KOPT-K1 (cell line): ENCODE results near the gene C7orf33.
"Not testable (repeated sequence)": the region's sequence is repeated elsewhere in the genome, so short reads cannot be mapped to it uniquely, and the experiment has no call there.

Experiments used
- H3K27ac ChIP-seq: fragments of 200-600 bp; sonication (generic); 2 replicates; pipeline ENCODE4 v1.5.1; 2016; ENCODE audit warnings: antibody characterized with exemption, mild to moderate bottlenecking, low read depth, low read length; ENCODE audit not compliant: poor library complexity, severe bottlenecking
- H3K36me3 ChIP-seq: fragments of 200-600 bp; sonication (generic); 2 replicates; pipeline ENCODE4 v1.5.1; 2017; ENCODE audit warnings: antibody characterized with exemption, mild to moderate bottlenecking, low read length, moderate library complexity; ENCODE audit not compliant: insufficient read depth
- H3K9me3 ChIP-seq: fragments of 200-600 bp; sonication (generic); 2 replicates; pipeline ENCODE4 v1.5.1; 2017; ENCODE audit warnings: antibody characterized with exemption, low read length, mild to moderate bottlenecking; ENCODE audit not compliant: insufficient read depth, poor library complexity, severe bottlenecking

C7orf33 gene, protein sequence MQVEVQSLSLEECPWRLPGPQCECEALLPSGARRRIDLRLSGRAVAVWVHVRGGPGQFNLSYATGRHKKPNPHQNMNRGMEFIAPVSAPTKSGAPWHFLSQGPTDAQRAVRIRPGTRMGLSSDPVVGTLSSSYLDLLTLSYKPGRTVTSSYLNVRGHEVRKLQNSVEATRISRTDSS

DNA sequence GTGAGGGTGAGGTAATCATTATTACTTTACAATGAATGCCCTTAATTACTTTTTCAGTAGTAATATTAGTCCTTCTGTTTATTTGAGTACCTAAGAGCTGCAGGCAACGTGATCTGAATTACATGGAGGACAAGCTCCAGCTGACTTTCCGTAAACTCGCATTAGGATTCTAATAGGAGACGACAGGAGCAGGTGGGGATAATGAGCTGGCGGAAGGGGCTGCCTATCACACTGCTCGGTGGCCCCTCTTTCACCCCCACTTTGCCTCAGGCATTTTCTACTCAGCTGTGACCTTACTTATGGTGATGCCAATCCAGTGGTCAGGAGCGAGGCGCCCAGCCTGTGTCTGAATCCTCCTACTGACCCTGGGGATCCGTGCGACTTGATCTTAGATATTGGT, at the start of gene C7orf33:
TSS of gene C7orf33 (plus strand) at position 296 of the 400 bp plus-strand sequence. CDS start 160 bp downstream, outside the sequence.
- H3K36me3 ChIP-seq: no peaks in the 10 kb centered on the region
- no peak within 1 kb of the TSS for H3K27ac ChIP-seq
- H3K9me3 ChIP-seq: no peaks in the 10 kb centered on the region

DNA sequence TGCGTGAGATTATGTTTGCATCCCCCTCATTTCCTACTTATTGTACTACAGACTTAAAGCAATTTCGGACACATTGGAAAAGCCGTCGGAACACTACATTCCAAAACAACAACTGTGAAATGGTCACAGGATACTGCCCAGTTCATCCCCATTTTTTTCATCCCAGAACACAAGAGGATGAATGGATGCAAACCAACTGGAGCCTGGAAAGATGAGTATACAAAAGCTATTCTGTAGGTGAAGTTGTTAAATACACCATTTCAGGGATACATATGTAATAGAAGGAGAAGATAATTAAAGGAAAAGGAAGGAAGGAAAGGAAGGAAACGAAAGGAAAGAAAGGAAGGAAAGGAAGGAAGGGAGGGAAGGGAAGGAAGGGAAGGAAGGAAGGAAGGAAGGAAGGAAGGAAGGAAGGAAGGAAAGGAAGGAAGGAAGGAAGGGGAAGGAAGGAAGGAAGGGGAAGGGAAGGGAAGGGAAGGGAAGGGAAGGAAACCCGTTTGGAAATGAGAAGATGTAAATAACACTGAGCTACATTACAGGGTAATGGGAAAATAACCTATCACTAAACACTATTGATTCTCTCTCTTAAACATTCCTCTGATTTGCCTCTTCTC, 48.6 kb upstream of the C7orf33 start:
- H3K36me3 ChIP-seq: no peaks in the 10 kb centered on the region
- H3K9me3 ChIP-seq: no peaks in the 10 kb centered on the region
- H3K27ac ChIP-seq: no peak overlapping the region

DNA sequence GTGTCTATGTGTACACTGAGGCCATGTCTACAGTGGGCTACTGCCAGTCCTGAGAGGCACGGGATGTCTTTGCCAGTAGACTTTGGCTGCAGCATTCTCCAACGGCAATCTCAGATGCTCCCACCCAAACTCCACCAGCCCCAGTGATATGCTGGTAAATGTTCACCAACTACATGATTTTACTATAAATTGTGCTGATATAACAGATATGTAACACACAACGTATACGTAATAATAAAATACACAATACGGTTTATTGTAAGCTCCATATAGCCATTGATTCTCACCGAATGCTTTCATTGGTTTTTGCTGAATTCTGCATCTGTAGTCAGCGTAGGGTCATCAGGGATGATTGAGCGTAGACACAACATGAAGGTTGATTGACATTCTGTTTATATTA, 47.3 kb upstream of the C7orf33 start:
- Histone ChIP-seq H3K9me3 (no peaks in the 10 kb centered on the region), H3K27ac (no peak overlapping the region), H3K36me3 (no peaks in the 10 kb centered on the region)

DNA sequence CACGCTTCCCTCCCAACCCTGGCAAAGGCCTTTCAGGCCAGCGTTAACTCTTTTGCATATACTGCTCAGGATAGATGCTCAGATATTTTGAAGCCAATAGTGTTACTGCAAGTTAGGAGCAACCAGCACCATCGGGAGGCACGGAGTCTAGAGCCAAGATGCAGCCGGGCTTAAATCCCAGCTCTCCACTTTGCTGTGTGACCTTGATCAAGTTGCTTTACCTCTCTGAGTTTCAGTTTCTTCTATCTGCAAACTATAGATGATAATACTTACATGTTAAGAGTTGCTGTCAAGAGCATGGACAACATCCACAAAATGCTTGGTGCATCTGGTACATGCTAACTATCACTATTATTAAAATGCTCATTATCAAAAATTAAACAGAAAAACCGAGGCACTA, 45.4 kb upstream of the C7orf33 start:
- no peaks in the 10 kb centered on the region for H3K36me3 ChIP-seq
- H3K27ac ChIP-seq: no peak overlapping the region
- H3K9me3 ChIP-seq: no peaks in the 10 kb centered on the region

DNA sequence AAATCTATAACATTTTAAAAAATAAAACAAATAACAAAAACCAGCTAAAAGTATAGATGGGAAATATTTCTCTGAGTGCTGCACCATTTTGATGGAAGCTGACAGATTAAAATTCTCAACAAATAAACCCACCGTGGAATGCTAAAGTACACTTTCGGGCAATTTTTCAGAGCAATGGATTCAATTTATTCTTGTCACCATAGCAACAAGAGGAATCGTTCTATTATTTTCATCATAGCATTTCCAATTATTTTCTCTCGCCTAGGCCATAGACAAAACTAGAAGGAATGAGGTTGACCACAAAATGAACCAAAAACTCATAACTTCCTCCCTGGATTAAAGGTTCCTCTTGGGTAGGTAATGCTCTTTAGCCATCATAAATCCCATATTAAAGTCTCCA, 44.6 kb upstream of the C7orf33 start:
- no peaks in the 10 kb centered on the region for H3K9me3 ChIP-seq
- H3K27ac ChIP-seq: no peak overlapping the region
- H3K36me3 ChIP-seq: no peaks in the 10 kb centered on the region

DNA sequence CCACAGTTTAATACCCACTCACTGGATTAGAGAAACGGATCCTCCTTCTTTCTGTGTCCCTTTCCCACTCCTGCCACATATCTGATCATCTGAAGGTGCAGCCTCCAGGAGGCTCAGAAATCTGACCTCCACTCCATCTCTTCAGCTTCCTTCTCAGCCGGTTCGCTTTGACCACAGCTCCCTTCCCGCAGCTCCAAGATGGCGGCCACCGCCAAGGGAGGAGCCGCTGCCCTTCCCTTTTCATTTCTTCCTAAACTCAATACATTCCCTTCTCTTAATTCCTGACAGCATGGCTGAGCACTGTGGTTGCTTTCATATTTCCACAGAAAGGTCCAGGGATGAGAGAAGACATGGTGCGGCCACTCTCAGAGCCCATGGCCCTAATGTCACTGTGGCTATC, 43.7 kb upstream of the C7orf33 start:
- H3K27ac ChIP-seq: no peak overlapping the region
- H3K36me3 ChIP-seq: no peaks in the 10 kb centered on the region
- no peaks in the 10 kb centered on the region for H3K9me3 ChIP-seq

DNA sequence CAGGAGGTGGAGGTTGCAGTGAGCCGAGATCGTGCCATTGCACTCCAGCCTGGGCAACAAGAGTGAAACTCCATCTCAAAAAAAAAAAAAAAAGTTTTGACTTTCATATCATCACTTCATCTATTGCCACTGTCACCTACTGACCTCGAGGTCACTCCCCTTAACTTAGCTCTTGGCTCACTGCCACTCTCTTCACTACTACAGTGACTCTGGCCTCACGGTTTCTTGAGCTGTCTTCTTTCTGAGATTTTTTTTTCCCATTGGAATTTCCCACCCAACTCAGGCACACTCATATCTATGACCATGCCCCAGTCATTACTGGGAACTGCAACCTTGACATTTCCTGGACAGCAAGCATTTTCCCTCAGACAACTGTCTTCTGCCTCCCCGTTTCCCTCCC, 42.6 kb upstream of the C7orf33 start:
- Histone ChIP-seq H3K27ac (no peak overlapping the region), H3K9me3 (no peaks in the 10 kb centered on the region), H3K36me3 (no peaks in the 10 kb centered on the region)

DNA sequence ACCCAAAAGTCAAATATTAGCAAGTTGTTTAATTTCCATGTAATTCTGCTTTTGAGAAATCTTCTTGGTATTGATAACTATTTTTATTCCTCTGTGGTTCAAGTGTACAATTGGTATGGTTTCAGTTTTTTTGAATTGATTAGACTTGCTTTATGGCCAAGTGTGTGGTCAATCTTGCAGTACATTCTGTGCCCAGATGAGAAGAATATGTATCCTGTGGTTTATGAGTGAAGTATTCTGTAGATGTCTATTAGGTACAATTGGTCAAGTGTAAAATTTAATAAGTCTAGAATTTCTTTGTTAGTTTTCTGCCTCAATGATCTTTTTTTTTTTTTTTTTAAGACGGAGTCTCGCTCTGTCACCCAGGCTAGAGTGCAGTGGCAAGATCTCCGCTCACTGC, 36.6 kb upstream of the C7orf33 start:
- no peaks in the 10 kb centered on the region for H3K36me3 ChIP-seq
- no peaks in the 10 kb centered on the region for H3K9me3 ChIP-seq
- no peak overlapping the region for H3K27ac ChIP-seq

DNA sequence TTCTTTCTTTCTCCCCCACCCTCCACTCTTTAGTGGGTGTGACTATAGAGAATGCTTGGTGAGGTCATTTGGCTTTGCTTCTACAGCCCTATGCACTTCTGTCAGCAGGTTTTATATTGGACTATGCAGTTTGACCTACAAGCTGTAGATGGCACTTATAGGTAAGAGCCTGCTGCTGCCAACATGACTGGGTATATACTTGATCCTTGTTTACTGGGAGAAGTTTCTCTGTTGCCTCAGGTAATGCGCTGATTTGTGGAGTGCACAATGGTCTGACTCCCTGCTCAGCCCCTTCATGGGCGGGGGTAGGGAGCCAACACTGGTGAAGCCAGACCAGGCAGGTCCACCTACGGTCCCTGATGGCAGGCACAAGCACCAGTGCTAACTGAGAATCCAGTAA, 33.7 kb upstream of the C7orf33 start:
- no peak overlapping the region for H3K27ac ChIP-seq
- peaks cover 6% of the 10 kb centered on the region for H3K9me3 ChIP-seq
- no peaks in the 10 kb centered on the region for H3K36me3 ChIP-seq

DNA sequence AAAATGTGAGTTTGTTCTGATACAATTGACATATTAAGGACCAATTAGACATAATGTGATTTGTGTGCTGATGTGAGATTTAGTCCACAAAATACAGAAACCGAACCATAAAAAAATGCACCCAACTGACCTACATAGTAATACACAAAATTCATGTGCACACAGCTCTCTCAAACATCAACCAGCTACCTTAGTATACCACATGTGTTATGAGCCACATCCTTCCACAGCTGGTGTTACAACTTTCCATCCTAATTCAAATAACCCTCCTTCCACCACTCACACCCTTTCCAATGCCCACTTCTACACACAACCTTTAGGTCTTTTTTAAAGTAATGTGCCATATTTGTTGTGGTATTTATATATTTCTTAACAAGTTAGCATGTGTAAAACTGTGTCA, 31.7 kb upstream of the C7orf33 start:
- Histone ChIP-seq H3K27ac (no peak overlapping the region), H3K36me3 (no peaks in the 10 kb centered on the region), H3K9me3 (peaks cover 6% of the 10 kb centered on the region)

DNA sequence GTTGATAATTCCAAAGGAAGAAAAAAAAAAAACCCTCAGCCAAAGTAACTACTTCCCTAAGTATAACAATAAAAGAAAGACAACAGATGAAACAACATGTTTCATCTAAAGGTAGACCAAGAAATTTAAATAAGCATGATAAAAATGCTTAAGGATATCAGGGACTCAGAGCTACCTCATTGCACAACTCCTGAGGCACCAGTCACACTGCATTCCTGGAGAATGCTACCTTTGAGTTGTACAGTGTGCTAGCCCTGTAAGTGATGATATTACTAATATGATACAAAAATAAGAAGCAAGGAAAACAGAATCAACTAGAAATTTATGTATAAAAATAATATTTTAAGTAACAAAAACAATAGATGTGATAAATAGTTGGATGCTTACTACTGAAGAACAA, 29.5 kb upstream of the C7orf33 start:
- Histone ChIP-seq H3K36me3 (no peaks in the 10 kb centered on the region), H3K27ac (no peak overlapping the region), H3K9me3 (peaks cover 6% of the 10 kb centered on the region)

DNA sequence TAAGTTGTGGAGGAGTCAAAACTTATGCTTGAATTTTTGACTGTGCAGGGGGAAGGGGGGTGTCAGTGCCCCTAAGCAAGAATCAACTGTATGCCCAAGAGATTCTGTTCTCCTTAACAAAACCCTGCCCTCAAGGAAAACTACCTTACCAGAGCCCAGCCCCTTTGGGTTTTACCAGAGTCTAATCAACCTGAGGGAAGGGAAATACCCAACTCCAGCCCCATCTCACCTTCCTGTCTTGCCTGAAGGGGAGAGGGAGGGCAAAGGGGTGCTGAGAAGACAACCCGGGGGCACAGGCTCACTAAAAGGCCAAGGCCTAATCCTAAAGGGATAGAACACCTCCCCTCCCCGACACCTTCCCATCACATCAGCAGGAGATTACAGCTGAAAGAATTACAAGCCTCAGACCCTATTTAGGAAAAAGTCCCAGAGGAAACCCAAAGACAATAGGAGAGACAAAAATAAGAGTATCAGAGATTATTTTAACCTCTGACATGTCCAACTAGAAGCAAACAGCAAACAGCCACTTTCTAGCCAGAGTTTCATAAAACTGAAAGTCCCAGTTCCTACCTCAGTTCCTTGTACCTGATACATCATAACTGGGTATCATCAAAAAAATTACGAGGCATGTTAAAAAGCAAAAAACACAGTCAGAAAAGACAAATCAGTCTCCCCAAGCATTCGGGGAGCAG, 26.8 kb upstream of the C7orf33 start:
- Histone ChIP-seq H3K9me3 (peaks cover 6% of the 10 kb centered on the region), H3K36me3 (no peaks in the 10 kb centered on the region), H3K27ac (no peak overlapping the region)

DNA sequence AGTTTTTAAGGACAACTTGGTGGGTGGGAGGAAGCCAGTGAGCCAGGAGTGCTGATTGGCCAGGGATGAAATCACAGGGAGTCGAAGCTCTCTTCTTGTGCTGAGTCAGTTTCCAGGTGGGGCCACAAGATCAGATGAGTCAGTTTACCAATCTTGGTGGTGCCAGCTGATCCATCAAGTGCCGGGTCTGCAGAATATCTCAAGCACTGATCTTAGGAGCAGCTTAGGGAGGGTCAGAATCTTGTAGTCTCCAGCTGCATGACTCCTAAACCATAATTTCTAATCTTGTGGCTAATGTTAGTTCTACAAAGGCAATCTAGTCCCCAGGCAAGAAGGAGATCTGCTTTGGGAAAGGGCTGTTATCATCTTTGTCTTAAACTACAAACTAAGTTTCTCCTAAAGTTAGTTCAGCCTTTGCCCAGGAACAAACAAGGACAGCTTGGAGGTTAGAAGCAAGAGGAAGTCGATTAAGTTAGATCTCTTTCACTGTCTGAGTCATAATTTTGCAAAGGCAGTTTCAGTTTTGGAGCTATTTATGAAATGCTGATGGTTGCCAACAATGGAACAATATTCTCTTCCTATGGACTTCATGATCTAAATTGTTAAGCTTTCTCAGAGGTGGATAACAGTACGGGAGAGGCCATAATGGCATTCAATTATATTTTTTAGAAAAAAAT, 26.2 kb upstream of the C7orf33 start:
- H3K36me3 ChIP-seq, H3K27ac ChIP-seq, H3K9me3 ChIP-seq: not testable (repeated sequence)

DNA sequence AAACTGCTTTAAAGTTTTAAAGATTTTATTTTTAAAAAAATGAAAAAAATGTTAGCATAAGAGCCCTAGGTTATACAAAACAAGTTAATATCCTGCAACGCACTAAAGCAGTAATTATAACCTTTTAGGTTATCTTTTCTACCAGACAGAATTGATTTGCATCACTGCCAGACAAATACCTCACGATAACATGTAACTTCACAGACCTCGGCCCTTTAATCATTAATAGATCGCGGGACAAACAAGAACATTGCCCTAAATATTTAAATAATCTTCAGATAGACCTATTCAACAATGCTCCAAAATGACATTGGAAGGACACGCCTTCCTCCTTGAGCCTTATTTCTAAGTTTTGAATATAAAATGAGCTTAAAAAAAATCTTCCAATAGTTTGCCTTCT, 23.8 kb upstream of the C7orf33 start:
- no peaks in the 10 kb centered on the region for H3K36me3 ChIP-seq
- no peak overlapping the region for H3K27ac ChIP-seq
- H3K9me3 ChIP-seq: no peaks in the 10 kb centered on the region

DNA sequence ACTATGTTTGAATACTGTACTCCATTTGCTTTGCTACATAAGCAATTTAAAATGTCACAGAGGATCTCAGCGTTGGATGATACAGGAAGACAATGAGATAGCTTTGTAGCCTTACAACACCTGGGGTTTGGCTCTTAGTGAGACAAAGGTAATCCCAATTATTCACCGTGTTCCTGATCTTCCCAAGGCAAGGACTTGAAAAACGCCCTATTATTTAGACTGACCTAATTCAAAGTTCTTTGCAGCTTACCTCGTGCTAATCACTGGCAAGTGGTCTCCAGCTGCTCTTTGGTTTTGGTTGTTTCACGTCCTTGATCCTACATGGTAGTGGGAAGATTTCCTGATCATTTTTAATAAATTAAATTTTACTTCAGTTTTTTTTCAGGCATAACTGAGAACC, 23.0 kb upstream of the C7orf33 start:
- no peaks in the 10 kb centered on the region for H3K9me3 ChIP-seq
- H3K36me3 ChIP-seq: no peaks in the 10 kb centered on the region
- no peak overlapping the region for H3K27ac ChIP-seq
